ENCODE results near the gene CYP24A1. TPM values are rescaled to one million over a fixed set of nuclear protein-coding genes. Genes with fewer than 3 reads are reported as not detected.

CYP24A1 gene
- total and polyA plus RNA-seq, 2 donors (not counting 1 experiment from before 2014, with no cell fraction given) = not detected

GRCh38 chr20:54132612-54133433 lies 41.0 kb downstream of the CYP24A1 start:
- Histone ChIP-seq H3K4me2 (replicated peaks; ENCODE audit: low read depth, low read length, poor library complexity, severe bottlenecking) (no peak overlapping the region), H2AFZ (ENCODE audit: insufficient read depth, low read depth, low read length, poor library complexity, severe bottlenecking) (no peak overlapping the region), H3K4me3 (ENCODE audit: control extremely low read depth in 1 of 5, extremely low read depth in 1 of 5, insufficient read depth in 1 of 5, low read depth in 2 of 5, low read length in 4 of 5) (no peak overlapping the region), H3K79me2 (ENCODE audit: control insufficient read depth, insufficient read depth, low read length) (no peaks in the 10 kb centered on the region), H4K20me1 (ENCODE audit: control insufficient read depth, insufficient read depth, low read length, poor library complexity, severe bottlenecking) (no peaks in the 10 kb centered on the region), H3K27me3 (replicated peaks in 1 of 4; ENCODE audit: control extremely low read depth in 1 of 4, control insufficient read depth in 3 of 4, insufficient read depth in 4 of 4, low read length in 3 of 4) (peaks cover 0 to 12% (median 3%) of the 10 kb centered on the region in 4 experiments), H3K4me1 (ENCODE audit: control insufficient read depth in 2 of 2, insufficient read depth in 2 of 2, low read length in 2 of 2) (no peaks in the 10 kb centered on the region), H3K27ac (ENCODE audit: low read length in 2 of 2) (no peak overlapping the region), H3K36me3 (replicated peaks in 1 of 2; ENCODE audit: control extremely low read depth in 1 of 2, control insufficient read depth in 1 of 2, extremely low read depth in 1 of 2, insufficient read depth in 2 of 2, low read length in 1 of 2) (no peaks in the 10 kb centered on the region), H3K9me3 (ENCODE audit: control extremely low read depth in 1 of 3, control insufficient read depth in 2 of 3, insufficient read depth in 1 of 3, low read length in 2 of 3) (peaks cover 2 to 3% (median 2%) of the 10 kb centered on the region in 3 donors), H3K9ac (ENCODE audit: low read length) (no peak overlapping the region)
- Mint-ChIP-seq H3K9me3 (ENCODE audit: insufficient read depth) (no peaks in the 10 kb centered on the region), H3K27ac (no peak overlapping the region), H3K4me3 (no peak overlapping the region), H3K27me3 (no peaks in the 10 kb centered on the region), H3K4me1 (peaks cover 2% of the 10 kb centered on the region)
- CTCF ChIA-PET = no interaction called here
- intact Hi-C loops (cut with micrococcal nuclease) = no loop called here
- DNase-seq = no peak
- TF ChIP-seq EZH2 (IDR thresholded peaks at IDR 0.05; ENCODE audit: borderline replicate concordance, insufficient read depth, low read depth, low read length, poor library complexity, severe bottlenecking) = no peak
- TF ChIP-seq, protein P1, sequence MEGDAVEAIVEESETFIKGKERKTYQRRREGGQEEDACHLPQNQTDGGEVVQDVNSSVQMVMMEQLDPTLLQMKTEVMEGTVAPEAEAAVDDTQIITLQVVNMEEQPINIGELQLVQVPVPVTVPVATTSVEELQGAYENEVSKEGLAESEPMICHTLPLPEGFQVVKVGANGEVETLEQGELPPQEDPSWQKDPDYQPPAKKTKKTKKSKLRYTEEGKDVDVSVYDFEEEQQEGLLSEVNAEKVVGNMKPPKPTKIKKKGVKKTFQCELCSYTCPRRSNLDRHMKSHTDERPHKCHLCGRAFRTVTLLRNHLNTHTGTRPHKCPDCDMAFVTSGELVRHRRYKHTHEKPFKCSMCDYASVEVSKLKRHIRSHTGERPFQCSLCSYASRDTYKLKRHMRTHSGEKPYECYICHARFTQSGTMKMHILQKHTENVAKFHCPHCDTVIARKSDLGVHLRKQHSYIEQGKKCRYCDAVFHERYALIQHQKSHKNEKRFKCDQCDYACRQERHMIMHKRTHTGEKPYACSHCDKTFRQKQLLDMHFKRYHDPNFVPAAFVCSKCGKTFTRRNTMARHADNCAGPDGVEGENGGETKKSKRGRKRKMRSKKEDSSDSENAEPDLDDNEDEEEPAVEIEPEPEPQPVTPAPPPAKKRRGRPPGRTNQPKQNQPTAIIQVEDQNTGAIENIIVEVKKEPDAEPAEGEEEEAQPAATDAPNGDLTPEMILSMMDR (IDR thresholded peaks at IDR 0.05) = no peak
- 76% methylated on average over 4 of the region's 6 CpGs for whole genome bisulfite sequencing (ENCODE audit: insufficient coverage)
- POLR2A ChIA-PET = interaction anchor here (0.6 kb wide), 1 partner anchor 239 kb away, joined by 3 read pairs; no protein-coding TSS in a partner anchor
- no peak for ATAC-seq (ENCODE audit: low read depth)

All from B cell (primary cell).